IPS-15b (cell line): Measurements from ENCODE around the gene HSDL2.
"Not testable (repeated sequence)": the region's sequence is repeated elsewhere in the genome, so short reads cannot be mapped to it uniquely, and the experiment has no call there.

Experiments used
- H3K27me3 ChIP-seq: one replicate; pipeline ENCODE4 v1.6.1; 2013; ENCODE audit warnings: low read length; ENCODE audit not compliant: control insufficient read depth, insufficient read depth
- H3K36me3 ChIP-seq: one replicate; pipeline ENCODE4 v1.6.1; 2013; ENCODE audit warnings: low read length; ENCODE audit not compliant: control insufficient read depth, insufficient read depth
- H3K4me1 ChIP-seq: one replicate; pipeline ENCODE4 v1.6.1; 2013; ENCODE audit warnings: mild to moderate bottlenecking, low read length; ENCODE audit not compliant: control insufficient read depth, insufficient read depth
- H3K4me3 ChIP-seq: one replicate; pipeline ENCODE4 v1.5.1; 2013; ENCODE audit warnings: low read depth, low read length
- H3K9ac ChIP-seq: one replicate; pipeline ENCODE4 v1.6.1; 2013; ENCODE audit warnings: low read depth, mild to moderate bottlenecking, low read length
- H3K9me3 ChIP-seq: one replicate; pipeline ENCODE4 v1.6.1; 2013; ENCODE audit warnings: mild to moderate bottlenecking, low read length; ENCODE audit not compliant: control insufficient read depth, insufficient read depth

HSDL2 gene

GRCh38 chr9:112404508-112404932 is 24.6 kb downstream of the HSDL2 start:
- no peak overlapping the region for H3K4me3 ChIP-seq
- no peaks in the 10 kb centered on the region for H3K9me3 ChIP-seq
- no peaks in the 10 kb centered on the region for H3K36me3 ChIP-seq
- no peaks in the 10 kb centered on the region for H3K27me3 ChIP-seq
- no peaks in the 10 kb centered on the region for H3K4me1 ChIP-seq
- H3K9ac ChIP-seq: no peak overlapping the region

- Histone ChIP-seq H3K4me3 (no peak overlapping the region), H3K36me3 (no peaks in the 10 kb centered on the region), H3K27me3 (no peaks in the 10 kb centered on the region), H3K9ac (no peak overlapping the region), H3K9me3 (no peaks in the 10 kb centered on the region), H3K4me1 (no peaks in the 10 kb centered on the region)
Observed at GRCh38 chr9:112408275-112408674, 28.4 kb downstream of the HSDL2 start.

DNA sequence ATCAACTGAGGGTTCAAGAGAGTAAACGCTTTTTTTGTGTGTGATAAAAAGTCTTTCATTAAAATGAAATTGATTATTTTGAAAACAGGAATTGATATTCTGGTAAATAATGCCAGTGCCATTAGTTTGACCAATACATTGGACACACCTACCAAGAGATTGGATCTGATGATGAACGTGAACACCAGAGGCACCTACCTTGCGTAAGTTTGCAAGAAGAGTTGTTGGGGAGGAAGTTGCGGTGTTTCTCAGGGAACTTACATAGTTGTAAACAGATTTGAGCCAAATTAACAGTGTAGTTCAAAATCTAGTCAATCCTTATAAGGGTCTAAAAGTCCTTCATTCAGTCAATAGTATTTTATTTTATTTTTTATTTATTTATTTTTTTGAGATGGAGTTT is 28.9 kb downstream of the HSDL2 start:
- Histone ChIP-seq H3K27me3 (no peaks in the 10 kb centered on the region), H3K4me1 (no peaks in the 10 kb centered on the region), H3K9me3 (no peaks in the 10 kb centered on the region), H3K36me3 (no peaks in the 10 kb centered on the region), H3K9ac (no peak overlapping the region), H3K4me3 (no peak overlapping the region)

GRCh38 chr9:112409758-112410157 is 29.9 kb downstream of the HSDL2 start:
- H3K4me1 ChIP-seq: no peaks in the 10 kb centered on the region
- H3K36me3 ChIP-seq: no peaks in the 10 kb centered on the region
- H3K9ac ChIP-seq: no peak overlapping the region
- no peaks in the 10 kb centered on the region for H3K27me3 ChIP-seq
- H3K4me3 ChIP-seq: no peak overlapping the region
- no peaks in the 10 kb centered on the region for H3K9me3 ChIP-seq

GRCh38 chr9:112411626-112412027 is 31.7 kb downstream of the HSDL2 start:
- H3K9ac ChIP-seq: no peak overlapping the region
- H3K4me1 ChIP-seq: no peaks in the 10 kb centered on the region
- H3K36me3 ChIP-seq: no peaks in the 10 kb centered on the region
- H3K27me3 ChIP-seq: no peaks in the 10 kb centered on the region
- H3K4me3 ChIP-seq: no peak overlapping the region
- H3K9me3 ChIP-seq: no peaks in the 10 kb centered on the region

DNA sequence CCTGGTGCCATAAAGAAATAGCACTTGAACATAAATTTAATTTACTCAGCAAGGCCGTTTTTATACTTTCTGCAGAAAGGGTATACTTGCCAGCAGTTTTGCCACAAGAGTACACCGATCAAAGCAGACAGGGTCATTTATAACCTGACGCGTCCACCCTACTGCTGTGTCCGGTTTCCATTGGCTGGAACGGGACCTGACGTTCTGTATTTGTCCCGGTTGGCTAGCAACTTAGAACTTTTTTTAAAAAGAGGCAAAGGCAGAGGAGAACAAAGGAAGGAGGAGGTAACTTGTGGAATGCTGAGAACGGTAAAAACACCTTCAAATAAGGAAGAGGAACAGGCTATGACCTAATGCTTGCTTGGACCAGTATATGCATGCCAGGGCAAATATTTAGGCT is 33.8 kb downstream of the HSDL2 start:
- H3K4me1 ChIP-seq, H3K9ac ChIP-seq, H3K27me3 ChIP-seq, H3K36me3 ChIP-seq, H3K4me3 ChIP-seq, H3K9me3 ChIP-seq: not testable (repeated sequence)

GRCh38 chr9:112420208-112420607 is 40.3 kb downstream of the HSDL2 start:
- no peak overlapping the region for H3K9ac ChIP-seq
- H3K4me3 ChIP-seq: no peak overlapping the region
- no peaks in the 10 kb centered on the region for H3K9me3 ChIP-seq
- no peaks in the 10 kb centered on the region for H3K4me1 ChIP-seq
- H3K36me3 ChIP-seq: peaks cover 4% of the 10 kb centered on the region
- H3K27me3 ChIP-seq: no peaks in the 10 kb centered on the region

- Histone ChIP-seq H3K9me3 (no peaks in the 10 kb centered on the region), H3K4me1 (no peaks in the 10 kb centered on the region), H3K9ac (no peak overlapping the region), H3K27me3 (no peaks in the 10 kb centered on the region), H3K36me3 (peaks cover 4% of the 10 kb centered on the region), H3K4me3 (no peak overlapping the region)
Observed at GRCh38 chr9:112421771-112422222, 41.9 kb downstream of the HSDL2 start.

DNA sequence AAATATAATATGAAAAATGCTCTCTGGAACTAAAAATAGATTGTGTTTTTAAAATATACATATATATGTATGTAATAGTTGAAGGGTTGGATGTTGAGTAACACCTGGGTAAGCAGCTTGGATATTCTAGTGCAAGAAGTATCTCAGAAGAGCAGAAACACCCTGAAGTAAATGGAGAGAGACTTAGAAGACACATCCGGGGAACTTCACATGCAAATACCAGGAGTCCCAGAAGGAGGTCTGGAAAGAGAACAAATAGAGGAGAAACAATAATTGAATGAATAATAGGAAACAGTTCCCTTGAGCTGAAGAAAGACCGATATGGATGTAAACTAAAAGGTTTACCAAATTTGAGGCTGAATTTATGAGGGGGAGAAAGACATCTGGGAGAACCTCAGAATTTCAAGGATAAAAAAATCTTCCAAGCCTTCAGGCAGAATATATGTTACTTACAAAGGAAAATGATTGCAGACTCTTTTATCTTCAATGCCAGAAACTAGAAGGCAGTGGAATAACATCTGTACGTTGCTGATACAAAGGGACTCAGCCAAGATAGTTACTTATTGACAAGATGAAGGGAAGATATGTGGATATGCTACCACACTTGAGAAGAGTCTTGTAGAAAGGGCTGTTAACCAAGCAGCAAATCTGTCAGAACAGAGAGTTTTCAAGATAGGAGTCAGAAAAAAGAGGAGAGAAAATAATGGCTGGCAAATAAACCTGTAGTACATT is 42.7 kb downstream of the HSDL2 start:
- Histone ChIP-seq H3K9me3 (no peaks in the 10 kb centered on the region), H3K4me3 (no peak overlapping the region), H3K36me3 (peaks cover 4% of the 10 kb centered on the region), H3K27me3 (no peaks in the 10 kb centered on the region), H3K4me1 (no peaks in the 10 kb centered on the region), H3K9ac (no peak overlapping the region)

GRCh38 chr9:112430006-112430522 is 50.2 kb downstream of the HSDL2 start:
- H3K9ac ChIP-seq: no peak overlapping the region

GRCh38 chr9:112433499-112434392 is 53.8 kb downstream of the HSDL2 start:
- no peak overlapping the region for H3K4me3 ChIP-seq
- H3K4me1 ChIP-seq: no peaks in the 10 kb centered on the region
- no peak overlapping the region for H3K9ac ChIP-seq
- no peaks in the 10 kb centered on the region for H3K9me3 ChIP-seq
- H3K36me3 ChIP-seq: no peaks in the 10 kb centered on the region
- no peaks in the 10 kb centered on the region for H3K27me3 ChIP-seq

More at GRCh38 chr9:112430006-112430522, 50.2 kb downstream of the HSDL2 start:
- H3K27me3 ChIP-seq: no peaks in the 10 kb centered on the region
- H3K9me3 ChIP-seq: no peaks in the 10 kb centered on the region
- H3K36me3 ChIP-seq: no peaks in the 10 kb centered on the region
- no peak overlapping the region for H3K4me3 ChIP-seq
- H3K4me1 ChIP-seq: no peaks in the 10 kb centered on the region
